SU-DHL-6 (cell line): ENCODE results near the gene MICOS13.

Experiments
- H2AFZ ChIP-seq: fragments of 200-600 bp; sonication (generic); 2 replicates; pipeline ENCODE4 v1.6.1; 2014; ENCODE audit warnings: low read depth, mild to moderate bottlenecking, moderate library complexity, mixed read lengths, antibody characterized with exemption, low read length; ENCODE audit not compliant: severe bottlenecking
- H3F3A ChIP-seq: fragments of 200-600 bp; shearing (Covaris generic); 2 replicates; pipeline ENCODE4 v1.6.0; 2016; ENCODE audit warnings: antibody characterized with exemption, mild to moderate bottlenecking; ENCODE audit not compliant: insufficient read depth
- H3K27ac ChIP-seq: fragments of 200-600 bp; sonication (generic); 2 replicates; pipeline ENCODE4 v1.5.1; 2016; ENCODE audit warnings: low read depth, mild to moderate bottlenecking, low read length, moderate library complexity, mixed read lengths
- H3K27me3 ChIP-seq: fragments of 200-600 bp; sonication (generic), shearing (Covaris generic); 2 replicates; pipeline ENCODE4 v1.6.0; 2014; ENCODE audit warnings: mild to moderate bottlenecking, low read length
- H3K36me3 ChIP-seq: fragments of 200-600 bp; sonication (generic); 2 replicates; pipeline ENCODE4 v1.6.1; 2014; ENCODE audit warnings: mild to moderate bottlenecking, low read length, mixed read lengths
- H3K4me2 ChIP-seq: fragments of 300-600, 200-600 bp; shearing (Covaris generic), sonication (generic); 2 replicates; pipeline ENCODE4 v1.6.0; 2014; ENCODE audit warnings: low read length, low read depth, mild to moderate bottlenecking; ENCODE audit not compliant: poor library complexity, severe bottlenecking
- H3K4me3 ChIP-seq: fragments of 200-600 bp; sonication (generic); 2 replicates; pipeline ENCODE4 v1.5.1; 2014; ENCODE audit warnings: antibody characterized with exemption, low read length, mild to moderate bottlenecking, mixed read lengths; ENCODE audit not compliant: insufficient read depth, poor library complexity, severe bottlenecking
- H3K79me2 ChIP-seq: fragments of 200-600 bp; sonication (generic); 2 replicates; pipeline ENCODE4 v1.6.1; 2014; ENCODE audit warnings: mild to moderate bottlenecking, low read length, moderate library complexity; ENCODE audit not compliant: insufficient read depth
- H3K9ac ChIP-seq: fragments of 200-600 bp; sonication (generic); 2 replicates; pipeline ENCODE4 v1.7.0; 2014; ENCODE audit warnings: mild to moderate bottlenecking, low read length
- H3K9me2 ChIP-seq: fragments of 200-600 bp; sonication (generic); replicated peaks from 2 replicates; pipeline ENCODE4 v1.6.1; 2014; ENCODE audit warnings: low read length; ENCODE audit not compliant: insufficient read depth
- H3K9me3 ChIP-seq: fragments of 200-600 bp; sonication (generic); 2 replicates; pipeline ENCODE4 v1.6.1; 2014; ENCODE audit warnings: low read length, mixed read lengths; ENCODE audit not compliant: insufficient read depth
- H4K20me1 ChIP-seq: fragments of 200-600 bp; sonication (generic); 2 replicates; pipeline ENCODE4 v1.6.1; 2014; ENCODE audit warnings: low read depth, mild to moderate bottlenecking, antibody characterized with exemption, low read length, moderate library complexity, mixed read lengths
- EZH2phosphoT487 ChIP-seq: fragments of 200-600 bp; sonication (generic), shearing (Covaris generic); conservative IDR thresholded peaks from 2 replicates; pipeline ENCODE4 v1.6.1; 2018; ENCODE audit warnings: mild to moderate bottlenecking, antibody characterized with exemption, low read length, moderate library complexity, mixed read lengths
- TF ChIP-seq, protein P1 (sequence below): fragments of 200-600 bp; sonication (generic); IDR thresholded peaks from one replicate; pipeline ENCODE4 v1.5.1; 2017; ENCODE audit warnings: antibody characterized with exemption, mild to moderate bottlenecking, low read length, moderate library complexity; ENCODE audit not compliant: insufficient read depth, poor library complexity, severe bottlenecking

Gene MICOS13

DNA sequence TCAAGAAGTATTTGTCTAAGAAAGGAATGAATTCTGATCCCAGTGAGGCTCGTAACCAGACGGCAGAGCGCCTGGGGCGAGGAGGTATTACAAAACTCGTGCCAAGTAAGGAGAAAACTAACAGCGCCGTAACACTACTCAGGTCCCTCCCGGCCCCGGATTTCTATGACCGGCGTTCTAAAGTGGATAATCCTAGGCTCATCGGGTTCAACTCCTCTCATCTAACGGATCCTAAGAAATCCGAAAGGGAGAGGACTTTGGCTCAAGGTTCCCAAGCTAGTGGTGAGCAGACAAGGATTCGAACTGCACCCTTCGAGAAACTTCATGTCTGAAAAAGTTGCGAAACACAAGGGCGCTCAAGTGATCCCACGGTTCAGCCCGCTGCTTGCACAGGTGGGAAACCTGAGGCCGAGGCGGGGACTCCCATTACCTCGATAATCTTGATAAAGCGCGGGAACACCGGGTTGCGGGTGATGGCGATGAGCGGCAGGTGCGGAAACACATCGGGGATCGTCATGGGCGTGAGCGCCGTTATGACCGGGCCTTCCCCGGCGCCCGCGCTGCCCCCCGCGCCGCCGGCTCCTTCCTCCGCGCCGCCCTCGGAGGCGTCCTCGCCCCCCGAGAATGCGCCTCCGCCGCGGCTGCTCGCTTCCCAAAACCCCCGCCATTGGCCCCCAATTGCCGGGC is 39.1 kb upstream of the MICOS13 start:
- Histone ChIP-seq H3F3A (no peaks in the 10 kb centered on the region), H4K20me1 (peaks cover 12% of the 10 kb centered on the region), H2AFZ (peak overlapping the region; percentile 46), H3K27me3 (no peaks in the 10 kb centered on the region), H3K9me3 (no peaks in the 10 kb centered on the region), H3K9ac (peak overlapping the region; percentile 87), H3K27ac (peak overlapping the region; percentile 64), H3K79me2 (peaks cover 51% of the 10 kb centered on the region), H3K36me3 (peaks cover 6% of the 10 kb centered on the region; the same call in 1 of the 2 replicates), H3K4me3 (peak overlapping the region; percentile 81), H3K9me2 (no peaks in the 10 kb centered on the region), H3K4me2 (peak overlapping the region; percentile 85)
- TF ChIP-seq EZH2phosphoT487, result no peak
- TF ChIP-seq, protein P1, sequence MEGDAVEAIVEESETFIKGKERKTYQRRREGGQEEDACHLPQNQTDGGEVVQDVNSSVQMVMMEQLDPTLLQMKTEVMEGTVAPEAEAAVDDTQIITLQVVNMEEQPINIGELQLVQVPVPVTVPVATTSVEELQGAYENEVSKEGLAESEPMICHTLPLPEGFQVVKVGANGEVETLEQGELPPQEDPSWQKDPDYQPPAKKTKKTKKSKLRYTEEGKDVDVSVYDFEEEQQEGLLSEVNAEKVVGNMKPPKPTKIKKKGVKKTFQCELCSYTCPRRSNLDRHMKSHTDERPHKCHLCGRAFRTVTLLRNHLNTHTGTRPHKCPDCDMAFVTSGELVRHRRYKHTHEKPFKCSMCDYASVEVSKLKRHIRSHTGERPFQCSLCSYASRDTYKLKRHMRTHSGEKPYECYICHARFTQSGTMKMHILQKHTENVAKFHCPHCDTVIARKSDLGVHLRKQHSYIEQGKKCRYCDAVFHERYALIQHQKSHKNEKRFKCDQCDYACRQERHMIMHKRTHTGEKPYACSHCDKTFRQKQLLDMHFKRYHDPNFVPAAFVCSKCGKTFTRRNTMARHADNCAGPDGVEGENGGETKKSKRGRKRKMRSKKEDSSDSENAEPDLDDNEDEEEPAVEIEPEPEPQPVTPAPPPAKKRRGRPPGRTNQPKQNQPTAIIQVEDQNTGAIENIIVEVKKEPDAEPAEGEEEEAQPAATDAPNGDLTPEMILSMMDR, result no peak

DNA sequence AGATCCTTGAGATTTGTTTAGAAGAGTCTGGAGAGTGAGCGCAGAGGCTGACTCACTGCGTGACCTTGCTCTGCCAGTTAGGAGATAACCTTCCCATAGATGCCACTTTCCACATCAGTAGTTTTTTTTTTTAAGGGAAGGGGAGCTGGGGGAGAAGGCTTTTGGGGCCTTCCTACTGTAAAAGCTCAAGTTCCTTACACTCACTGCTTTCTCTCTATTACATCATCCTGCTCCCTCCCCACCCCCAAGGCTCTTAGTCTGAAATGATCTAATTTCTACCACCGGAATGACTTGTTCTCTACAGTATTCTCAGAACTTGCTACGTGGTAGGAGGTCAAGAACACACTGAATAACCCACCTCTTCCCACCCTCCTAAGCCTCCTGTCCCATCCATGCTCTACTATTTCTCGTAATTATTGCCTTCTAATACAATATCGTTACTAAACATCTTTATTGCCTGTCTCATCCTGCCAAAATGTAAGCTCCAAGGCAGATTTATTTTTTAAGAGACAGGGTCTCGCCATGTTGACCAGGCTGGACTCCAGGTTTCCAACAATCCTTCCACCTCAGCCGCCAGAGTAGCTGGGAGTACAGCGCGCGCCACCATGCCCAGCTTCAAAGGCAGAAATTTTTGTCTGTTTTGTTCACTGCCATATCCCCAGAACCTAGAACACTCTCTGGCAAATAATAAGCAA is 38.4 kb upstream of the MICOS13 start:
- Histone ChIP-seq H3K9me3 (no peaks in the 10 kb centered on the region), H3K79me2 (peaks cover 57% of the 10 kb centered on the region), H3K27me3 (no peaks in the 10 kb centered on the region), H3K9me2 (no peaks in the 10 kb centered on the region), H2AFZ (no peak overlapping the region), H3K4me3 (peak overlapping the region; percentile 81), H3K9ac (peak overlapping the region; percentile 87), H4K20me1 (peaks cover 12% of the 10 kb centered on the region), H3F3A (no peaks in the 10 kb centered on the region), H3K4me2 (peak overlapping the region; percentile 85), H3K27ac (peak overlapping the region; percentile 64), H3K36me3 (peaks cover 6% of the 10 kb centered on the region; the same call in 1 of the 2 replicates)
- no peak for TF ChIP-seq EZH2phosphoT487
- TF ChIP-seq, protein P1, result no peak

DNA sequence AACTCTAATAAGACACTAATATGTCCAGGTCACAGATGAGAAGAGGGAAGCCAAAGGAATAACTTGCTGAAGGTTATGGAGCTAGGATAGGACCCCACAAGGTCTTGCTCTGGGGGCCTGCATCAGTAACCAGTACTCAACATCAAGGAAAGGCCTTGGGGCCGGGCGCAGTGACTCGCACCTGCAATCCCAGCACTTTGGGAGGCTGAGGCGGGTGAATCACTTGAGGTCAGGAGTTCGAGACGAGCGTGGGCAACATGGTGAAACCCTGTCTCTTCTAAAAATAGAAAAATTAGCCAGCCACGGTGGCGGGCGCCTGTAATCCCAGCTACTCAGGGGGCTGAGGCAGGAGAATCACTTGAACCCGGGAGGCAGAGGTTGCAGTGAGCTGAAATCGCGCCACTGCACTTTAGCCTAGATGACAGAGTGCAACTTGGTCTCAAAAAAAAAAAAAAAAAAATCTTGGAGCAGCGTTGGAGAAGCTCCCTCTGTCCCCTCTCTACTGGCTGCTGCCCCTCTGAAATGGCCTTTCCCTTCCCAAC is 37.8 kb upstream of the MICOS13 start:
- TF ChIP-seq EZH2phosphoT487, result no peak
- TF ChIP-seq, protein P1, result no peak
- H4K20me1 ChIP-seq, result peaks cover 12% of the 10 kb centered on the region
- no peaks in the 10 kb centered on the region for H3F3A ChIP-seq
- no peak overlapping the region for H2AFZ ChIP-seq
- H3K27ac ChIP-seq, result peak overlapping the region; percentile 64
- H3K27me3 ChIP-seq, result no peaks in the 10 kb centered on the region
- H3K9me3 ChIP-seq, result no peaks in the 10 kb centered on the region
- peak overlapping the region; percentile 81 for H3K4me3 ChIP-seq
- H3K36me3 ChIP-seq, result peaks cover 6% of the 10 kb centered on the region; the same call in 1 of the 2 replicates
- no peaks in the 10 kb centered on the region for H3K9me2 ChIP-seq
- H3K4me2 ChIP-seq, result peak overlapping the region; percentile 85
- peak overlapping the region; percentile 87 for H3K9ac ChIP-seq
- peaks cover 59% of the 10 kb centered on the region for H3K79me2 ChIP-seq
